ENCODE results near the gene PEX11B. TPM values are rescaled to one million over a fixed set of nuclear protein-coding genes. Genes with fewer than 3 reads are reported as not detected.
A peak's percentile ranks its signal among the peaks of the same experiment; 100 is the strongest.

PEX11B gene
- total RNA-seq, 1 experiment from 2014 or later: 36.2 TPM

- ChIA-PET CTCF (interaction anchor here (0.5 to 21.0 kb wide), 9 partner anchors 7 to 92 kb away, joined by 3 to 617 read pairs (median 4); partner anchors contain the start of genes ITGA10 and NUDT17), POLR2A (interaction anchor here (0.7 to 2.8 kb wide), 8 partner anchors 8 to 80 kb away, joined by 3 to 30 read pairs (median 5); partner anchors contain the start of genes ANKRD34A, PEX11B, PIAS3 and POLR3GL)
- BruUV-seq (replicated peaks): no TSS peak
- H3K4me1 Mint-ChIP-seq (ENCODE audit: insufficient read depth, unreplicated experiment): peaks cover 26% of the 10 kb centered on the region
- TF ChIP-seq CTCF (IDR thresholded peaks at IDR 0.05; ENCODE audit: unreplicated experiment): no peak
- intact Hi-C loops (cut with micrococcal nuclease): no loop called here
- H3K9me3 Mint-ChIP-seq (ENCODE audit: unreplicated experiment): no peaks in the 10 kb centered on the region
- H3K36me3 Mint-ChIP-seq (ENCODE audit: insufficient read depth, unreplicated experiment): peaks cover 10% of the 10 kb centered on the region
- no peak overlapping the region for H3K27ac Mint-ChIP-seq (ENCODE audit: low read depth, unreplicated experiment)
- peak overlapping the region; percentile 81 for H3K4me3 Mint-ChIP-seq (ENCODE audit: unreplicated experiment)
- no peak for DNase-seq (ENCODE audit: unreplicated experiment)
- H3K27me3 Mint-ChIP-seq (ENCODE audit: insufficient read depth, unreplicated experiment): peaks cover 12% of the 10 kb centered on the region
These were observed 33.8 kb downstream of the PEX11B start for GRCh38 chr1:145884675-145885074.

DNA sequence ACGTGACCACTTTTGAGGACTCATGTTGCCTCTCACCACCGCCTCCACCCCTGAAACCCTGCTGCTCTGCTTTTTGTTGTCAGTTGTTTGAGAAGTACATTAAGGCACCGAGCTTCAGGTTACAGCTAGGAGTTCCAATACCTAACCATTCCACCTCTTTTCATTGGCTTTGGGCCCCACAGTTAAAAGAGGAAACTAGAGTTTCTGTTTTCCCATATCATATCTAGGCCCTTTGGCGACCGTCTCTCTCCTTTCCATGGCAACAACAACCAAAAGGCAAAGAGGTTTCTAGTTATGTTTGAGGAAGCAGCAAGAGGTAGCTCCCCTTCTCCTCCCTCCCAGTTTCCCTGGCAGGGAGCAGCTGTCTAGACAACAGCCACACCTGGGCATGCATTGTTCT is 38.7 kb downstream of the PEX11B start:
- H3K36me3 Mint-ChIP-seq (ENCODE audit: insufficient read depth, unreplicated experiment): no peaks in the 10 kb centered on the region
- POLR2A ChIA-PET: interaction anchor here (0.8 to 3.7 kb wide), 8 partner anchors 9 to 56 kb away, joined by 3 to 39 read pairs (median 8); partner anchors contain the start of genes PEX11B, PIAS3, POLR3C and RBM8A
- H3K27ac Mint-ChIP-seq (ENCODE audit: low read depth, unreplicated experiment): no peak overlapping the region
- CTCF ChIA-PET: interaction anchor here (0.7 to 7.2 kb wide), 8 partner anchors 12 to 99 kb away, joined by 3 to 98 read pairs (median 4); partner anchors contain the start of genes ITGA10, NUDT17 and PIAS3
- H3K27me3 Mint-ChIP-seq (ENCODE audit: insufficient read depth, unreplicated experiment): peaks cover 2% of the 10 kb centered on the region
- no peak for TF ChIP-seq CTCF (IDR thresholded peaks at IDR 0.05; ENCODE audit: unreplicated experiment)
- H3K4me3 Mint-ChIP-seq (ENCODE audit: unreplicated experiment): no peak overlapping the region
- DNase-seq (ENCODE audit: unreplicated experiment): no peak
- intact Hi-C loops (cut with micrococcal nuclease): no loop called here
- H3K9me3 Mint-ChIP-seq (ENCODE audit: unreplicated experiment): no peaks in the 10 kb centered on the region
- peaks cover 28% of the 10 kb centered on the region for H3K4me1 Mint-ChIP-seq (ENCODE audit: insufficient read depth, unreplicated experiment)
- no TSS peak for BruUV-seq (replicated peaks)

- no peaks in the 10 kb centered on the region for H3K27me3 Mint-ChIP-seq (ENCODE audit: insufficient read depth, unreplicated experiment)
- DNase-seq (ENCODE audit: unreplicated experiment): peak; percentile 64
- no peaks in the 10 kb centered on the region for H3K9me3 Mint-ChIP-seq (ENCODE audit: unreplicated experiment)
- TF ChIP-seq CTCF (IDR thresholded peaks at IDR 0.05; ENCODE audit: unreplicated experiment): no peak
- peaks cover 26% of the 10 kb centered on the region for H3K4me1 Mint-ChIP-seq (ENCODE audit: insufficient read depth, unreplicated experiment)
- no TSS peak for BruUV-seq (replicated peaks)
- no peak overlapping the region for H3K4me3 Mint-ChIP-seq (ENCODE audit: unreplicated experiment)
- peak overlapping the region; percentile 50 for H3K27ac Mint-ChIP-seq (ENCODE audit: low read depth, unreplicated experiment)
- ChIA-PET POLR2A (interaction anchor here (1.1 to 3.7 kb wide), 5 partner anchors 13 to 55 kb away, joined by 3 to 39 read pairs (median 8); partner anchors contain the start of genes PIAS3, POLR3C, RBM8A and RNF115), CTCF (interaction anchor here (0.7 to 7.2 kb wide), 7 partner anchors 13 to 98 kb away, joined by 3 to 98 read pairs (median 9); partner anchors contain the start of genes ITGA10, NUDT17 and PIAS3)
- no peaks in the 10 kb centered on the region for H3K36me3 Mint-ChIP-seq (ENCODE audit: insufficient read depth, unreplicated experiment)
- intact Hi-C loops (cut with micrococcal nuclease): no loop called here
These were observed 39.8 kb downstream of the PEX11B start for GRCh38 chr1:145878724-145879123.

DNA sequence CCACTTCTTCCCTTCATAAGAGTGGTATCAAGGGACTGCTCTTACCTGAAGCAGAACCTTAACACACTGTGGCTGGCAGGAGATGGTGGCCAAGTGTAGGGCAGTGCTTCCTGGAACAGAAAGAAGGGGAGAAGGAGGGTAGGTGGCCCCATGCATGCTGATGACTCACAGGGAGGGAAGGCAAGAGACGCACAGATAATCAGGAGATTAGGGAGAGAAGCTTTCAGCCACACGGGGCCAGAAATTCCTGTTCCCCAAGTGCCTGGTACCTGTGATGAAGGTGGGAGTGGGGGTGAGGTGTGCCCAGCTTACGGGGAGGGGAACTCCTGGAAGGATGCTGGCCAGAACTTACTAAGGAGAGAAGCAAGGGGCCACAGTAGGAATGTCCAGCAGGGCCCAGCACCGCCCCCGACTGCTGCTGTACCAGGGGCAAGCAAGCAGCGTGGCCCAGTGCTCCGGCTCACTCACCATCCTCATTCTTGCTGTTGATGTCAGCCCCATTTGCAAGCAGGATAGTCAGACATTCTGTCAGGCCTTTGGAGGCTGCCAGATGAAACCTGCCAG is 40.5 kb downstream of the PEX11B start:
- Mint-ChIP-seq H3K27ac (ENCODE audit: low read depth, unreplicated experiment) (no peak overlapping the region), H3K9me3 (ENCODE audit: unreplicated experiment) (no peaks in the 10 kb centered on the region), H3K27me3 (ENCODE audit: insufficient read depth, unreplicated experiment) (no peaks in the 10 kb centered on the region), H3K36me3 (ENCODE audit: insufficient read depth, unreplicated experiment) (no peaks in the 10 kb centered on the region), H3K4me3 (ENCODE audit: unreplicated experiment) (no peak overlapping the region), H3K4me1 (ENCODE audit: insufficient read depth, unreplicated experiment) (peaks cover 26% of the 10 kb centered on the region)
- TF ChIP-seq CTCF (IDR thresholded peaks at IDR 0.05; ENCODE audit: unreplicated experiment): no peak
- DNase-seq (ENCODE audit: unreplicated experiment): peak; percentile 30
- ChIA-PET POLR2A (interaction anchor here (1.1 to 3.7 kb wide), 4 partner anchors 14 to 50 kb away, joined by 3 to 39 read pairs (median 13); partner anchors contain the start of genes PIAS3 and RBM8A), CTCF (interaction anchor here (1.9 to 7.2 kb wide), 4 partner anchors 14 to 32 kb away, joined by 9 to 98 read pairs (median 36); partner anchors contain the start of genes ITGA10, NUDT17 and PIAS3)
- intact Hi-C loops (cut with micrococcal nuclease): no loop called here
- BruUV-seq (replicated peaks): no TSS peak
